CD4-positive, alpha-beta T cell treated with Interleukin-15 for 1 hour (primary cell): Measurements from ENCODE around the gene IL20RA.
"Not testable (repeated sequence)": the region's sequence is repeated elsewhere in the genome, so short reads cannot be mapped to it uniquely, and the experiment has no call there.

Experiments
- DNase-seq: peaks from one replicate; pipeline ENCODE4 v3.0.0-alpha.2; 2020

Gene IL20RA

GRCh38 chr6:137002505-137002904, 42.3 kb downstream of the IL20RA start:
- no peak for DNase-seq

- DNase-seq: no peak
Observed at GRCh38 chr6:137001977-137002302, 42.8 kb downstream of the IL20RA start.

GRCh38 chr6:137001299-137001976, 43.3 kb downstream of the IL20RA start:
- DNase-seq: no peak

GRCh38 chr6:137000825-137001224, 43.9 kb downstream of the IL20RA start:
- DNase-seq: no peak

- DNase-seq: no peak
Observed at GRCh38 chr6:136995521-136995920, 49.2 kb downstream of the IL20RA start.

GRCh38 chr6:136994782-136995181, 50.0 kb downstream of the IL20RA start:
- no peak for DNase-seq

GRCh38 chr6:136992113-136992512, 52.7 kb downstream of the IL20RA start:
- DNase-seq: no peak

GRCh38 chr6:136991646-136992045, 53.1 kb downstream of the IL20RA start:
- DNase-seq: no peak

GRCh38 chr6:136990754-136991153, 54.0 kb downstream of the IL20RA start:
- no peak for DNase-seq

- DNase-seq: no peak
Observed at GRCh38 chr6:136990242-136990578, 54.6 kb downstream of the IL20RA start.

GRCh38 chr6:136989571-136990241, 55.1 kb downstream of the IL20RA start:
- no peak for DNase-seq

GRCh38 chr6:136987526-136987925, 57.2 kb downstream of the IL20RA start:
- DNase-seq: no peak

GRCh38 chr6:136985502-136985901, 59.3 kb downstream of the IL20RA start:
- DNase-seq: no peak

GRCh38 chr6:136984578-136984977, 60.2 kb downstream of the IL20RA start:
- DNase-seq: no peak

GRCh38 chr6:136983687-136984086, 61.1 kb downstream of the IL20RA start:
- DNase-seq: no peak

GRCh38 chr6:136982928-136983327, 61.8 kb downstream of the IL20RA start:
- no peak for DNase-seq

GRCh38 chr6:136980070-136980469, 64.7 kb downstream of the IL20RA start:
- no peak for DNase-seq

- no peak for DNase-seq
Observed at GRCh38 chr6:136979206-136979605, 65.6 kb downstream of the IL20RA start.

GRCh38 chr6:136977075-136977474, 67.7 kb downstream of the IL20RA start:
- DNase-seq: no peak

GRCh38 chr6:136975089-136975715, 69.6 kb downstream of the IL20RA start:
- no peak for DNase-seq

GRCh38 chr6:136973781-136974180, 71.0 kb downstream of the IL20RA start:
- not testable (repeated sequence) for DNase-seq

- no peak for DNase-seq
Observed at GRCh38 chr6:136971609-136972008, 73.2 kb downstream of the IL20RA start.

- no peak for DNase-seq
Observed at GRCh38 chr6:136969930-136970329, 74.8 kb downstream of the IL20RA start.

GRCh38 chr6:136969433-136969832, 75.3 kb downstream of the IL20RA start:
- DNase-seq: no peak

- no peak for DNase-seq
Observed at GRCh38 chr6:136968837-136969236, 75.9 kb downstream of the IL20RA start.
